ENCODE measurements around the gene APBA1.

GRCh38 chr9:69602773-69603172 is 69.4 kb downstream of the APBA1 start:
- TF ChIP-seq CTCF (conservative IDR thresholded peaks at IDR 0.05) (no peak), ZFX (IDR thresholded peaks at IDR 0.05) (no peak)

Measured in C4-2B (cell line).